Uterus (tissue), 4 donors: ENCODE measurements around the gene PTH1R. TPM values are rescaled to one million over a fixed set of nuclear protein-coding genes. Genes with fewer than 3 reads are reported as not detected.

Experiments used
- DNase-seq, 2 donors: peaks; one replicate each; pipeline ENCODE4 v3.0.0-alpha.2; 2019 to 2020
- H3K27ac ChIP-seq, 2 donors: fragments of 200-600 bp; sonication (generic); 1 replicate in 1 of 2; 2 replicates in 1 of 2; pipeline ENCODE4 v1.5.1; 2016 to 2018
- H3K27me3 ChIP-seq, 2 donors: fragments of 200-600 bp; sonication (generic); one replicate each; pipeline ENCODE4 v1.5.1; 2018 to 2019; ENCODE audit warnings: control low read depth in 1 of 2
- H3K36me3 ChIP-seq, 2 donors: fragments of 200-600 bp; sonication (generic); one replicate each; pipeline ENCODE4 v1.5.1; 2019; ENCODE audit warnings: control low read depth in 1 of 2
- H3K4me1 ChIP-seq, 2 donors: fragments of 200-600 bp; sonication (generic); one replicate each; pipeline ENCODE4 v1.5.1; 2018 to 2019; ENCODE audit warnings: control low read depth in 1 of 2
- H3K4me3 ChIP-seq, 2 donors: fragments of 200-600 bp; sonication (generic); 1 replicate in 1 of 2; 2 replicates in 1 of 2; pipeline ENCODE4 v1.5.1; 2018 to 2019; ENCODE audit warnings: mild to moderate bottlenecking in 1 of 2
- H3K9me3 ChIP-seq, 2 donors: fragments of 200-600 bp; sonication (generic); one replicate each; pipeline ENCODE4 v1.5.1; 2019; ENCODE audit warnings: control low read depth in 1 of 2
- CTCF ChIP-seq, 4 experiments: fragments of 200-600 bp in 2 of 4; fragments of 450-650 bp in 2 of 4; sonication (generic) in 2 of 4; IDR thresholded peaks; one replicate each; pipeline ENCODE4 v1.5.1; 2016 to 2019; ENCODE audit warnings: antibody characterized with exemption in 4 of 4, mild to moderate bottlenecking in 2 of 4, moderate library complexity in 1 of 4
- POLR2A ChIP-seq, 2 donors: fragments of 450-650 bp; IDR thresholded peaks; one replicate each; pipeline ENCODE4 v1.6.1; 2016; ENCODE audit warnings: antibody characterized with exemption in 2 of 2, mild to moderate bottlenecking in 1 of 2, moderate library complexity in 1 of 2
- intact Hi-C: fragments of 100-400 bp; cut with DNase I; formaldehyde crosslinking; loops from one replicate; pipeline ENCODE4 v1.15.1; 2023; ENCODE audit warnings: low total_unique reads
- total RNA-seq, 4 donors: library from RNA; depleted of rRNA in 3 of 4; stranded (reverse); fragments of >200 nt in 3 of 4; gene quantifications; one replicate each; pipeline versions ENCODE4 v1.1.0 to v1.2.4, GENCODE V29; 2014 to 2023
- donor health status: DM: yes; HTN: yes; CAD: no.

The PTH1R gene
- total RNA-seq, 4 donors from 2014 or later: 0.51 to 29.9 (median 18.9) TPM

- Histone ChIP-seq H3K4me3 (no peak overlapping the region), H3K27me3 (no peaks in the 10 kb centered on the region), H3K9me3 (no peaks in the 10 kb centered on the region), H3K36me3 (no peaks in the 10 kb centered on the region), H3K4me1 (peaks cover 5 to 22% of the 10 kb centered on the region in 2 donors), H3K27ac (peak overlapping the region; percentile 58 to 65)
- DNase-seq: no peak
- TF ChIP-seq POLR2A (IDR thresholded peaks at IDR 0.05) (no peak), CTCF (IDR thresholded peaks at IDR 0.05) (no peak)
- intact Hi-C loops: no loop called here
These were observed 9.2 kb upstream of the PTH1R start for GRCh38 chr3:46868287-46868686.

GRCh38 chr3:46868948-46869347, 8.6 kb upstream of the PTH1R start:
- H3K27me3 ChIP-seq: no peaks in the 10 kb centered on the region
- H3K4me1 ChIP-seq: peaks cover 5 to 26% of the 10 kb centered on the region in 2 donors
- TF ChIP-seq CTCF (IDR thresholded peaks at IDR 0.05) (no peak), POLR2A (IDR thresholded peaks at IDR 0.05) (no peak)
- peak overlapping the region in 1 of 2 donors; percentile 58 for H3K27ac ChIP-seq
- no peaks in the 10 kb centered on the region for H3K9me3 ChIP-seq
- H3K36me3 ChIP-seq: no peaks in the 10 kb centered on the region
- no peak for DNase-seq
- intact Hi-C loops: no loop called here
- H3K4me3 ChIP-seq: no peak overlapping the region

- DNase-seq: no peak
- Histone ChIP-seq H3K36me3 (no peaks in the 10 kb centered on the region), H3K27ac (no peak overlapping the region), H3K9me3 (no peaks in the 10 kb centered on the region), H3K27me3 (no peaks in the 10 kb centered on the region), H3K4me3 (no peak overlapping the region), H3K4me1 (peaks cover 5 to 30% of the 10 kb centered on the region in 2 donors)
- TF ChIP-seq CTCF (IDR thresholded peaks at IDR 0.05): no peak
- no peak for TF ChIP-seq POLR2A (IDR thresholded peaks at IDR 0.05)
- intact Hi-C loops: no loop called here
These were observed 8.1 kb upstream of the PTH1R start for GRCh38 chr3:46869440-46869839.

GRCh38 chr3:46870651-46871050, 6.9 kb upstream of the PTH1R start:
- H3K4me3 ChIP-seq: no peak overlapping the region
- intact Hi-C loops: no loop called here
- DNase-seq: no peak
- H3K27me3 ChIP-seq: no peaks in the 10 kb centered on the region
- peaks cover 5 to 33% of the 10 kb centered on the region in 2 donors for H3K4me1 ChIP-seq
- H3K27ac ChIP-seq: no peak overlapping the region
- H3K9me3 ChIP-seq: no peaks in the 10 kb centered on the region
- no peaks in the 10 kb centered on the region for H3K36me3 ChIP-seq
- TF ChIP-seq POLR2A (IDR thresholded peaks at IDR 0.05) (no peak), CTCF (IDR thresholded peaks at IDR 0.05) (no peak)

GRCh38 chr3:46871222-46871621, 6.3 kb upstream of the PTH1R start:
- intact Hi-C loops: no loop called here
- Histone ChIP-seq H3K27ac (no peak overlapping the region), H3K9me3 (no peaks in the 10 kb centered on the region), H3K4me1 (peaks cover 5 to 33% of the 10 kb centered on the region in 2 donors), H3K4me3 (no peak overlapping the region), H3K27me3 (no peaks in the 10 kb centered on the region), H3K36me3 (no peaks in the 10 kb centered on the region)
- DNase-seq: no peak
- no peak for TF ChIP-seq POLR2A (IDR thresholded peaks at IDR 0.05)
- TF ChIP-seq CTCF (IDR thresholded peaks at IDR 0.05): no peak
